ENCODE measurements around the gene PSMC3. TPM values are rescaled to one million over a fixed set of nuclear protein-coding genes. Genes with fewer than 3 reads are reported as not detected.

The PSMC3 gene
- total RNA-seq, 1 experiment from 2014 or later, result 179 TPM

- no peaks in the 10 kb centered on the region for H3K79me2 ChIP-seq (ENCODE audit: insufficient read depth, low read length)
Measured at GRCh38 chr11:47378836-47379170, 47.4 kb downstream of the PSMC3 start.

More at GRCh38 chr11:47378836-47379170, 47.4 kb downstream of the PSMC3 start:
- no peak overlapping the region for H3T11ph ChIP-seq (ENCODE audit: low read length)
- no peak overlapping the region for H3K14ac ChIP-seq (ENCODE audit: insufficient read depth, low read length)
- H3K4me2 ChIP-seq (ENCODE audit: insufficient read depth, insufficient read length, low read length), result no peak overlapping the region
- no peak overlapping the region for H4K8ac ChIP-seq (replicated peaks; ENCODE audit: insufficient read length, low read depth, low read length)
- TF ChIP-seq CTCF (conservative IDR thresholded peaks at IDR 0.05), result no peak
- Mint-ChIP-seq H3K4me1 (peaks cover 3 to 4% of the 10 kb centered on the region in 2 experiments; a peak in 3 of 4 replicates), H3K27me3 (ENCODE audit: low read depth) (peaks cover 5% of the 10 kb centered on the region), H3K36me3 (ENCODE audit: insufficient read depth in 1 of 3, low read depth in 3 of 3) (no peaks in the 10 kb centered on the region), H3K9me3 (no peaks in the 10 kb centered on the region), H3K4me3 (no peak overlapping the region), H3K27ac (no peak overlapping the region; a peak in 1 of 7 replicates)
- no peak overlapping the region for H2BK15ac ChIP-seq (ENCODE audit: low read depth, low read length)
- no peak overlapping the region for H4K91ac ChIP-seq (ENCODE audit: insufficient read length, low read depth, low read length)
- no peak overlapping the region for H3K56ac ChIP-seq (ENCODE audit: insufficient read length, low read depth, low read length)
- no peak overlapping the region for H3K27ac ChIP-seq (ENCODE audit: insufficient read length, low read depth, low read length)
- no peak overlapping the region for H2AFZ ChIP-seq (ENCODE audit: low read length)
- H2AK5ac ChIP-seq (ENCODE audit: insufficient read length, low read length), result no peak overlapping the region
- H2BK20ac ChIP-seq (ENCODE audit: low read depth, low read length, poor library complexity, severe bottlenecking), result no peak overlapping the region
- H3K23me2 ChIP-seq (ENCODE audit: insufficient read length, low read depth, low read length, poor library complexity, severe bottlenecking), result no peaks in the 10 kb centered on the region
- DNase-seq, result no peak
- no peaks in the 10 kb centered on the region for H3K9me3 ChIP-seq (ENCODE audit: control insufficient read depth, low read depth, low read length)
- H2BK5ac ChIP-seq (ENCODE audit: insufficient read length, low read length), result no peak overlapping the region
- H2BK12ac ChIP-seq (ENCODE audit: insufficient read length, low read depth, low read length), result no peak overlapping the region
- no peaks in the 10 kb centered on the region for H3K27me3 ChIP-seq (ENCODE audit: insufficient read depth, low read length)
- H4K20me1 ChIP-seq (ENCODE audit: control insufficient read depth, insufficient read depth, insufficient read length), result no peaks in the 10 kb centered on the region
- H3K4me1 ChIP-seq (ENCODE audit: insufficient read depth, low read length), result no peaks in the 10 kb centered on the region
- no peak overlapping the region for H3K4ac ChIP-seq (ENCODE audit: low read depth, low read length)
- H4K5ac ChIP-seq (ENCODE audit: insufficient read length, low read depth, low read length), result no peak overlapping the region
- no peak overlapping the region for H3K18ac ChIP-seq (ENCODE audit: insufficient read length, low read depth, low read length)
- H2BK120ac ChIP-seq (ENCODE audit: low read depth, low read length, poor library complexity, severe bottlenecking), result no peak overlapping the region
- no peaks in the 10 kb centered on the region for H3K79me1 ChIP-seq (ENCODE audit: insufficient read depth, low read depth, low read length, poor library complexity, severe bottlenecking)
- no peak overlapping the region for H3K9ac ChIP-seq (ENCODE audit: extremely low read depth, insufficient read length, low read length)
- no peak overlapping the region for H3K23ac ChIP-seq (ENCODE audit: insufficient read length, low read depth, low read length)
